NK-92 treated with Interleukin-12 subunit alpha and Interleukin-12 subunit beta, amount 100 ng/mL, for 24 hours (cell line): ENCODE results near the gene ENO2.
"Not testable (repeated sequence)": the region's sequence is repeated elsewhere in the genome, so short reads cannot be mapped to it uniquely, and the experiment has no call there.

Source experiments
- DNase-seq: peaks from one replicate; lab custom pipeline; 2025; lab: John Stamatoyannopoulos, UW

The ENO2 gene

GRCh38 chr12:6914246-6914946 lies at the start of gene ENO2:
Gene ENO2 (plus strand): TSS chr12:6914580. CDS start chr12:6915833, 1,253 bp downstream.
- DNase-seq, result no peak

- DNase-seq, result not testable (repeated sequence)
Measured at GRCh38 chr12:6865307-6865706, 49.1 kb upstream of the ENO2 start.

- DNase-seq, result no peak
Measured at GRCh38 chr12:6866163-6866919, 48.0 kb upstream of the ENO2 start.

GRCh38 chr12:6866920-6867412 lies 47.4 kb upstream of the ENO2 start:
- no peak for DNase-seq

GRCh38 chr12:6867413-6868210 lies 46.8 kb upstream of the ENO2 start, which contains the start of gene TPI1:
Gene TPI1 (plus strand): TSS chr12:6867531. CDS start chr12:6867567, 36 bp downstream.
- peak; percentile 61 for DNase-seq

- no peak for DNase-seq
Measured at GRCh38 chr12:6868211-6869048, 46.0 kb upstream of the ENO2 start.

- no peak for DNase-seq
Measured at GRCh38 chr12:6869049-6870021, 45.0 kb upstream of the ENO2 start.

GRCh38 chr12:6870304-6870703 lies 44.1 kb upstream of the ENO2 start:
- DNase-seq, result not testable (repeated sequence)

GRCh38 chr12:6871052-6871957 lies 43.1 kb upstream of the ENO2 start:
- DNase-seq, result no peak

- peak; percentile 43 for DNase-seq
Measured at GRCh38 chr12:6872073-6873048, 42.0 kb upstream of the ENO2 start.

GRCh38 chr12:6873094-6874014 lies 41.0 kb upstream of the ENO2 start, which contains the start of gene SPSB2:
Gene SPSB2 (minus strand): TSS chr12:6873303. CDS start chr12:6872901, 402 bp downstream.
- peak; percentile 79 for DNase-seq

GRCh38 chr12:6874015-6874368 lies 40.4 kb upstream of the ENO2 start:
- not testable (repeated sequence) for DNase-seq

GRCh38 chr12:6879824-6880223 lies 34.6 kb upstream of the ENO2 start:
- not testable (repeated sequence) for DNase-seq

- DNase-seq, result no peak
Measured at GRCh38 chr12:6883252-6883651, 31.1 kb upstream of the ENO2 start.

- DNase-seq, result no peak
Measured at GRCh38 chr12:6883683-6884082, 30.7 kb upstream of the ENO2 start.

- no peak for DNase-seq
Measured at GRCh38 chr12:6884539-6884938, 29.8 kb upstream of the ENO2 start.
